ENCODE data around the gene PNLIPRP2.

The PNLIPRP2 gene

GRCh38 chr10:116686632-116687031 lies 65.9 kb downstream of the PNLIPRP2 start:
- DNase-seq = no peak

GRCh38 chr10:116687633-116688032 lies 66.9 kb downstream of the PNLIPRP2 start:
- no peak for DNase-seq

GRCh38 chr10:116688241-116688711 lies 67.5 kb downstream of the PNLIPRP2 start:
- no peak for DNase-seq

GRCh38 chr10:116688741-116689495 lies 68.2 kb downstream of the PNLIPRP2 start:
- no peak for DNase-seq

GRCh38 chr10:116689744-116690143 lies 69.0 kb downstream of the PNLIPRP2 start:
- DNase-seq = no peak

- no peak for DNase-seq
Measured at GRCh38 chr10:116690356-116691322, 69.9 kb downstream of the PNLIPRP2 start.

- DNase-seq = no peak
Measured at GRCh38 chr10:116691635-116692034, 70.9 kb downstream of the PNLIPRP2 start.

- DNase-seq = no peak
Measured at GRCh38 chr10:116692225-116692624, 71.5 kb downstream of the PNLIPRP2 start.

- no peak for DNase-seq
Measured at GRCh38 chr10:116694243-116694926, 73.6 kb downstream of the PNLIPRP2 start.
